ENCODE data around the gene KRR1. TPM values are rescaled to one million over a fixed set of nuclear protein-coding genes. Genes with fewer than 3 reads are reported as not detected.

The KRR1 gene
- total and polyA plus RNA-seq, 2 of the 13 experiments (the other 11 are each of a cell fraction or from before 2014, with no cell fraction given), result 19.3 to 103 TPM

- no peak for TF ChIP-seq HOXA7 (CRISPR knock-in tag; IDR thresholded peaks at IDR 0.05)
- TF ChIP-seq AFF4 (CRISPR knock-in tag; IDR thresholded peaks at IDR 0.05), result no peak
- no peak for TF ChIP-seq ZNF260 (CRISPR knock-in tag; IDR thresholded peaks at IDR 0.05; ENCODE audit: borderline replicate concordance, low read depth)
- TF ChIP-seq MEIS1 (CRISPR knock-in tag; IDR thresholded peaks at IDR 0.05; ENCODE audit: borderline replicate concordance), result no peak
- TF ChIP-seq ZNF616 (CRISPR knock-in tag; IDR thresholded peaks at IDR 0.05; ENCODE audit: low read depth), result no peak
- TF ChIP-seq FOXC1 (CRISPR knock-in tag; IDR thresholded peaks at IDR 0.05; ENCODE audit: borderline replicate concordance), result no peak
Observed at GRCh38 chr12:75511116-75512048, at the start of gene KRR1 (continued).

- in situ Hi-C loops (cut with HindIII; ENCODE audit: extremely low pct_ligation_motif_present, low pct_unique_long_range_greater_than_20kb) (no loop called here), intact Hi-C loops (cut with micrococcal nuclease; ENCODE audit: unreplicated experiment) (loop anchor here (1.0 to 2.0 kb wide), 4 partner anchors 107 to 477 kb away; no protein-coding TSS in a partner anchor)
- no peak overlapping the region for H2AFZ ChIP-seq (ENCODE audit: low read length)
- H3K27ac ChIP-seq (ENCODE audit: extremely low read length, insufficient read depth, low read length), result no peak overlapping the region
- H3K9me3 ChIP-seq (ENCODE audit: low read length), result peaks cover 2% of the 10 kb centered on the region; the same call in 1 of the 2 replicates
- FAIRE-seq (peak; percentile 92), ATAC-seq (peak; percentile 87), DNase-seq (ENCODE audit: low spot score) (peak; percentile 68)
- BruUV-seq (replicated peaks), result no TSS peak
- ChIA-PET CTCF (ENCODE audit: low intra/inter-chr PET ratio, low total read pairs) (interaction anchor here (0.8 to 1.0 kb wide), 2 partner anchors 477 to 599 kb away, joined by 3 to 4 read pairs; no protein-coding TSS in a partner anchor), POLR2A (interaction anchor here (1.2 kb wide), 1 partner anchor 472 kb away, joined by 9 read pairs; the partner anchor contains the start of gene PHLDA1)
- no peak overlapping the region for H3K9ac ChIP-seq (ENCODE audit: insufficient read depth, low read depth, low read length)
- no peaks in the 10 kb centered on the region for H3K79me2 ChIP-seq (ENCODE audit: insufficient read depth, low read length)
- H3K27me3 ChIP-seq (ENCODE audit: control insufficient read depth in 1 of 2, insufficient read depth in 2 of 2, low read length in 2 of 2), result no peaks in the 10 kb centered on the region
- peaks cover 55% of the 10 kb centered on the region for H3K4me1 ChIP-seq (ENCODE audit: insufficient read depth, low read length)
- WGBS (ENCODE audit: low lambda C conversion rate), result 2% methylated on average over 2 of the region's 2 CpGs
- H3K4me3 ChIP-seq (replicated peaks in 1 of 3; ENCODE audit: insufficient read depth in 1 of 3, low read depth in 2 of 3, low read length in 3 of 3), result no peak overlapping the region
- H3K4me2 ChIP-seq (ENCODE audit: low read depth, low read length), result no peak overlapping the region
- H3K36me3 ChIP-seq (replicated peaks in 1 of 2; ENCODE audit: control insufficient read depth in 1 of 2, insufficient read depth in 2 of 2, low read length in 2 of 2), result no peaks in the 10 kb centered on the region
- no peaks in the 10 kb centered on the region for H4K20me1 ChIP-seq (ENCODE audit: insufficient read depth, low read length)
- TF ChIP-seq ETS1 (CRISPR knock-in tag; IDR thresholded peaks at IDR 0.05) (no peak), GATAD2A (CRISPR knock-in tag; IDR thresholded peaks at IDR 0.05) (peak; percentile 67; the same call in 1 of the 2 replicates), ZNF30 (CRISPR knock-in tag; IDR thresholded peaks at IDR 0.05) (no peak), KLF16 (CRISPR knock-in tag; IDR thresholded peaks at IDR 0.05) (0 out of 4 replicates have a peak, but pooled peaks of 1 of the 2 experiments have one; percentile 9), PLSCR1 (CRISPR knock-in tag; IDR thresholded peaks at IDR 0.05; ENCODE audit: borderline replicate concordance) (no peak)
Observed at GRCh38 chr12:75560167-75560566, 48.8 kb upstream of the KRR1 start.
